Prostate gland (tissue), 2 donors: Measurements from ENCODE around the gene LIME1.

Experiments used
- CTCF ChIP-seq, 4 experiments: fragments of 200-600 bp in 2 of 4; fragments of 450-650 bp in 2 of 4; sonication (generic) in 2 of 4; IDR thresholded peaks; 1 replicate in 3 of 4; 2 replicates in 1 of 4; pipeline ENCODE4 v1.5.1; 2016 to 2019; ENCODE audit warnings: antibody characterized with exemption in 4 of 4, mild to moderate bottlenecking in 2 of 4, moderate library complexity in 2 of 4
- POLR2A ChIP-seq: fragments of 450-650 bp; IDR thresholded peaks from one replicate; pipeline ENCODE4 v1.6.1; 2016; ENCODE audit warnings: antibody characterized with exemption, mild to moderate bottlenecking

- TF ChIP-seq POLR2A: no peak
- no peak for TF ChIP-seq CTCF (IDR thresholded peaks at IDR 0.05)
Measured at GRCh38 chr20:63697868-63698545, 38.5 kb upstream of the LIME1 start.
